Measurements from ENCODE around the gene PNMA1. TPM values are rescaled to one million over a fixed set of nuclear protein-coding genes. Genes with fewer than 3 reads are reported as not detected.

The PNMA1 gene
- polyA plus RNA-seq, 1 donor from 2014 or later: 205 TPM

- H3F3A ChIP-seq (ENCODE audit: insufficient read depth, low read length, poor library complexity, severe bottlenecking): no peaks in the 10 kb centered on the region
- H3K4me2 ChIP-seq (ENCODE audit: low read length): no peak overlapping the region
- H4K20me1 ChIP-seq (ENCODE audit: insufficient read depth): no peaks in the 10 kb centered on the region
- no peak overlapping the region for H2AFZ ChIP-seq (ENCODE audit: low read depth, low read length)
- no peak overlapping the region for H3K4me3 ChIP-seq (ENCODE audit: low read length)
- H3K36me3 ChIP-seq (ENCODE audit: insufficient read depth, low read length): no peaks in the 10 kb centered on the region
- no peak for TF ChIP-seq CTCF (IDR thresholded peaks at IDR 0.05; ENCODE audit: poor library complexity, severe bottlenecking)
- no peak for TF ChIP-seq REST (IDR thresholded peaks at IDR 0.05; ENCODE audit: borderline replicate concordance)
- TF ChIP-seq RAD21 (conservative IDR thresholded peaks at IDR 0.05): no peak
- TF ChIP-seq MXI1 (conservative IDR thresholded peaks at IDR 0.05; ENCODE audit: poor library complexity, severe bottlenecking): no peak
- TF ChIP-seq EZH2 (IDR thresholded peaks at IDR 0.05; ENCODE audit: borderline replicate concordance, insufficient read depth, low read length, poor library complexity, severe bottlenecking): no peak
- no peak for TF ChIP-seq POLR2AphosphoS5 (IDR thresholded peaks at IDR 0.05)
- TF ChIP-seq EP300 (conservative IDR thresholded peaks at IDR 0.05; ENCODE audit: poor library complexity, severe bottlenecking): no peak
- no peak for TF ChIP-seq TAF1 (IDR thresholded peaks at IDR 0.05; ENCODE audit: low read depth)
- TF ChIP-seq SMC3 (conservative IDR thresholded peaks at IDR 0.05; ENCODE audit: poor library complexity): no peak
- H3K27me3 ChIP-seq (ENCODE audit: insufficient read depth, low read depth, low read length): no peaks in the 10 kb centered on the region
- no peaks in the 10 kb centered on the region for H3K9me2 ChIP-seq (ENCODE audit: insufficient read depth, low read length)
- H3K9me3 ChIP-seq (ENCODE audit: low read length): no peaks in the 10 kb centered on the region
- H3K27ac ChIP-seq (ENCODE audit: low read length): no peak overlapping the region
- H3K79me2 ChIP-seq (replicated peaks; ENCODE audit: insufficient read depth, low read length): peaks cover 19% of the 10 kb centered on the region
- no peak overlapping the region for H3K9ac ChIP-seq (ENCODE audit: low read length)
Measured at GRCh38 chr14:73721101-73721821, 7.1 kb upstream of the PNMA1 start.

- Histone ChIP-seq H3K79me2 (replicated peaks; ENCODE audit: insufficient read depth, low read length) (peaks cover 25% of the 10 kb centered on the region), H3K9me3 (ENCODE audit: low read length) (no peaks in the 10 kb centered on the region), H3K36me3 (ENCODE audit: insufficient read depth, low read length) (no peaks in the 10 kb centered on the region), H3K27me3 (ENCODE audit: insufficient read depth, low read depth, low read length) (no peaks in the 10 kb centered on the region), H3K9me2 (ENCODE audit: insufficient read depth, low read length) (no peaks in the 10 kb centered on the region), H3K4me2 (ENCODE audit: low read length) (no peak overlapping the region), H3K27ac (ENCODE audit: low read length) (no peak overlapping the region), H3K9ac (ENCODE audit: low read length) (no peak overlapping the region), H3K4me3 (ENCODE audit: low read length) (no peak overlapping the region), H3F3A (ENCODE audit: insufficient read depth, low read length, poor library complexity, severe bottlenecking) (no peaks in the 10 kb centered on the region), H2AFZ (ENCODE audit: low read depth, low read length) (no peak overlapping the region), H4K20me1 (ENCODE audit: insufficient read depth) (no peaks in the 10 kb centered on the region)
- TF ChIP-seq MXI1 (conservative IDR thresholded peaks at IDR 0.05; ENCODE audit: poor library complexity, severe bottlenecking) (no peak), TAF1 (IDR thresholded peaks at IDR 0.05; ENCODE audit: low read depth) (no peak), REST (IDR thresholded peaks at IDR 0.05; ENCODE audit: borderline replicate concordance) (no peak), EZH2 (IDR thresholded peaks at IDR 0.05; ENCODE audit: borderline replicate concordance, insufficient read depth, low read length, poor library complexity, severe bottlenecking) (no peak), RAD21 (conservative IDR thresholded peaks at IDR 0.05) (no peak), CTCF (IDR thresholded peaks at IDR 0.05; ENCODE audit: poor library complexity, severe bottlenecking) (no peak), SMC3 (conservative IDR thresholded peaks at IDR 0.05; ENCODE audit: poor library complexity) (no peak), EP300 (conservative IDR thresholded peaks at IDR 0.05; ENCODE audit: poor library complexity, severe bottlenecking) (no peak), POLR2AphosphoS5 (IDR thresholded peaks at IDR 0.05) (no peak)
Measured at GRCh38 chr14:73720636-73721035, 6.5 kb upstream of the PNMA1 start.
